GM10847 (cell line): ENCODE results near the gene MRPL58.

ENCODE experiments used
- POLR2A ChIP-seq: IDR thresholded peaks from 2 replicates; pipeline ENCODE4 v1.6.1; 2011; ENCODE audit not compliant: insufficient read length; ENCODE audit errors: extremely low read depth

MRPL58 gene

DNA sequence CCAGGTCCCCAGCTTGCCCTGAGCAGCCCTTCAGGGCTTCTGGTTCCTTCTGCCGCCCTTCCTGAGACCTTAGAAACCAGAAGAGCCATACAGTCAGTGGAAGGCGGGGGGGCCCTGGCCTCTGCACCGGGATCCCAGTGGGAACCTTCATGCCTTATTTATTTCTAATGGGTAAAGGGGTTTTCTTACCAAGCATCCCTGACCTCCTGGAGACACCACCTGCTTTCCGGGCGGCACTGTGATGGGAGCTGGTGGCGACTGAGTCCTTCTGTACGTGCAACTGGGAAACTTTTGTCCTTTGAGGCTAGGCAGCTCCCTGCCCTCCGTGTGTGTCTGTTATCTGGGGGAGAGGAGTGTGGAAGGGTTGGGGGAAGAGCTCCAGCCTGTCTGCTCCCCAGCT lies 7.2 kb upstream of the MRPL58 start:
- TF ChIP-seq POLR2A, result no peak

DNA sequence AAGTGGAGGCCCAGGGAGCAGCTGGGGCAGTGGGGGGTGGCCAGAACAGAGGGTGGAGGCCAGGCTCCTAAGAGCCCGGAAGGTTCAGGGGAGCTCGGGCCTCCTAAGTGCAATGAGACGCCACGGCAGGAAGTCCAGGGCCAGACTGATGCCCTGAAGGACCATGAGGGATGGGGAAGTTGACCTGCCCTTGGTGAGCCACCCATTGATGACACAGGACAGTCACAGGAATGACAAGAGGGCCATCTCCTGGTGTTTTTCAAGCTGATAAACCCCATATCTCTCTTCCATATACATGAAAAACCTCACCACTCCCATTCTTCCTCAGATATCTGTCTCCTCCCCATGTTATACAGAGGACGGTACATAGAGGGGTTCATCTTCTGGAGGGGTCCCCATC lies 5.8 kb upstream of the MRPL58 start:
- TF ChIP-seq POLR2A, result no peak

DNA sequence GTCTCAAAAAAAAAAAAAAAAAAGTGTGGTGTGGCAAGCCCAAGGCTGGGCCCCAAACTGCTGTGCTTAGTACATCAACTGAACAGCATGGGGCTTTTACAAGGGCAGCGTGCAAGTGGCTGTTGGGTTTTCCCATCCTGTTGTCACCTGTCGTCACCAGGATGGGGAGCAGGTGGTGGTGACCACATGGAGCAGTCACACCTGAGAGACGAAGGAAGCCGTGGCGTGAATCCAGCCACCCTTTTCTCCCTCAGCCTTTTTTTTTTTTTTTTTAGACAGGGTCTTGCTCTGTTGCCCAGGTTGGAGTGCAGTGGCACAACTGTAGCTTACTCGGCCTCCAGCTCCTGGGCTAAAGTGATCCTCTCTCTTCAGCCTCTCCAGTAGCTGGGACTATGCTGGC lies 4.1 kb upstream of the MRPL58 start:
- TF ChIP-seq POLR2A, result no peak

DNA sequence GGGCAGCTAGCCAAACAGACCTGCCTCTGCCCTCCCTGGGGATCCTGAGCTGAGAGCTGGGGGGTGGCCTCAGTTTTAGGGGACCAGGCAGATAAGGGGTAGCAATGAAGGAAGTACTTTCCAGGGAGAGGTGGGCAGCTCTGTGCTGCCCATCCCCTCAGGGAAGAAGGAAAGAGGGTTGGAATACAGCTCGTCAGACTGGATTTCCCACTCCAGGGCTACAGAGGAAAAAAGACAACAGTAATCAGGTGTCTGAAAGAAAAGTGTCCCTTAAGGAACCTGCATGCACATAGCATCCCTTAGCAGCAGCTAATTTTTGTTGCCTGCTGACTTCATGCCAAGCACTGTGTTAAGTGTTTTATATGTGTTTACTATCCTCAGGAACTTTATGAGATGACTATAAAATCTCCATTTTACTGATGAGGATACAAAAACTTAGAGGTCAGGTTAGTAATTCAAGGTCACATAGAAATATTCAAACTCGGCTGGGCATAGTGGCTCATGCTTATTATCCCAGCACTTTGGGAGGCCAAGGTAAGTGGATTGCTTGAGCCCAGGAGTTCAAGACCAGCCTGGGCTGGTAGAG lies 3.2 kb upstream of the MRPL58 start:
- TF ChIP-seq POLR2A, result no peak

DNA sequence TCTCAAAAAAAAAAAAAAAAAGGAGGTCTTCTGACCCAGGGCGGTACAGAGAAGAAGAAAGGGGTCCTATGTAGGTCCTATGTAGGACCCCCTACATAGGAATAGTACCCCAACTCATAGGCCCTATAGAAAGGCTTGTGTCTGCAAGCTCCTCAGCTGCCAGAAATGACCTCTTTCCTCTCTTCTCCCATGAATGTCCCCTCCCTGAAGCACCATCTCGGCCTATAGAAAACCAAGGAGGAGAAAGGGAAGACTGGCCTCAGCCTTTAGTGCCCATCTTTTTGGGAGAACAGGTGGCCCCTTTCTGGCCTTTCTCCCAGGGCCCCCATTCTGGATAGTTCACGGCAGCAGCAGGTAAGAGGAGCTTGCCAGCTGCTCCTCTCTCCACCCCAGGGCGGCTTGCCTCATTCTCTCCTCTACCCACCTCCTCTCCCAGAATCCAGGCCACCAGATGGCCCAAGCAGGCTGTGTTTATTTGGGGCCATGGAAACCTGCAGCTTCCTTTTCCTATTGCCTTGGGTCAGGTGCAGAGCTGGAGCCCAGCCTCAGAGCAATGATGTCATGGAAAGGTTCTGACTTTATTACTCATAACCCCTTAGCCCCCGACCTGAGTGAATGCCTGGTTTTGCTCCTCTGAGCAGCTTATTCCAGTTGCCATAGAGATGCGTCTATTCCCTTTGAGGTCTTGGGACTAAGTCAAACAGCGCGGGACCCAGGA lies 1.6 kb upstream of the MRPL58 start:
- no peak for TF ChIP-seq POLR2A

DNA sequence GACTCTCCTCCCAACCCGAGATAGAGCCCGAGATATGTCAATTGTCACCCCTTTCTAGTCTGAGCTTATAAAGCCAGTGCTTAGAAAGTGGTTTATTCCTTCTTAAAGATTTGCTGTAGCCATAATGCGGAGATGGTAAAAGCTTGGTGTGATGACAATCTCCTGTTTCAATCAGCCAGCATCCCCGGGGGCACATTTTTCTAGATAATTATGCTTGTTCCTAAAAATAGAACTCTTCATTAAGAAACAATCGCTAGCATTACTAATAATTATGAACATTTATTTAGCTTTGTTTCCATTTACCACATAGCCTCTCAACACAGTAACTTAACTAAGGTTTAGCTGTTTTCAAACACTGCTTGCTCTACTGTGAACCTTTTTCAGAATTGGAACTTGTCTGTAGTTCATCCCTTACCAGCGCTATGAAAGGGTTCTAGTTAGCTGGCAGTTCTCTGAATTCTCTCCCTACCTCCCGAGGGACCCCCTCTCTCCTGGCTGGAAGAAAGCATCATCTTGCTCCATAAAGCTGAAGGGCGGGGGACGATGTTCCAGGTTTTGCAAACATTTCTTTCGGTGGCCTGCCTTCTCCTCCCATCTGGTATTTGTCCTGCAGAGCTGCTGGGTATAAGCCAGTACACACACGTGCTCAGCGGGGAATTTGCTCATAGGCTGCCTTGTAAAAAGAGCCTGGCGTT lies 922 bp upstream of the MRPL58 start:
- TF ChIP-seq POLR2A, result no peak

DNA sequence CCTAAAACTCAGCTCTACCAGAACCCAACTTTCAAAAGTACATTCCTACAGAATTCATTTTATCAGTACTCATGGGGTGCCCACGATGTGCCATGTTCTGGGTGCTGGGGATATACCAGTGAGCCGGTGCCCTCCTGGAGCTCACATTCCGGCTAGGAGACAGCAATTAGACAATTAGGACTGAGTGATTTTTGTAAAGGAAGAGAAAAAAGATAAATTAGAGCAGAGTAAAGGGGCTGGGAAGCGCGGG lies 449 bp upstream of the MRPL58 start:
- no peak for TF ChIP-seq POLR2A

DNA sequence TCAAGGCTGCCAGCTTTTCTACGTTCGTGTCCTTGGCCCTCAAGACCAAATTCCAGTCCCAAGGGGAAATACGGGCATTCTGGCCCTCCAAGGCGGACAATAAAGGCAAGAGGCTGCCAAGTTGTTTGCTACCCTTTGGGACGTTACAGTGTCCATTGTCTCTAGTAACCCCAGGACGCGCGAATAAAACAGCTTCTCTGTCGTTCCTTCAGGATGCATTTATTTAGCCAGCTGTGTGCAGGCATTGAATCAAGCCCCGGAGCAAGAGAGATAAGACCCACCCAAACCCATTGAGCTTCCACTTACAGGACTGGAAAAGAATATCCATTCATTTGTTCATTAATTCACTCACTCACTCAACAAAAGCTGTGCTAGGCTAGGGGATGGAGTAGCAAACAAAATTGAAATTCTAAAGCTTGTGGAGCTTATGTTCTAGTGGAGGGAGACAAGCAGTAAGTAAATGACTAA lies 656 bp downstream of the MRPL58 start:
- TF ChIP-seq POLR2A, result no peak

DNA sequence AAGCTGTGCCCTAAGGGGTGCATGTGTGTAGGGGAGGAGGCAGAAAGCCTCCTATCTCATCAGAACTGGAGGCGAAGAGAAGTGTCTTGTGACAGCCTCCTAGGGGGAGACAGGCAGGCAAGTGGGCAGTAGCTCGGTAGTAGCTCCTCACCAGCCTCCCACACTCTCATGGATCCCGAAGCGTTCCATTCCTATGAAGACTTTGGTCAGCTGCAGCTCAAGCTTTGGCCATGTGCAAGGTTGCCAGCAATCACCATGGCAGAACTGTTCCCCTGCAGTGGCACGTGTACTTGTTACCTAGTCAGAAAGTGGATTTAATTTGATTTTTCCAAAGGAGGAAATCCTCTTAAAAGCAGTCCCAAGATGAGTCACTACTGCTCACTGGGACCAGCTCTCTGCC lies 6.7 kb downstream of the MRPL58 start:
- TF ChIP-seq POLR2A, result no peak

DNA sequence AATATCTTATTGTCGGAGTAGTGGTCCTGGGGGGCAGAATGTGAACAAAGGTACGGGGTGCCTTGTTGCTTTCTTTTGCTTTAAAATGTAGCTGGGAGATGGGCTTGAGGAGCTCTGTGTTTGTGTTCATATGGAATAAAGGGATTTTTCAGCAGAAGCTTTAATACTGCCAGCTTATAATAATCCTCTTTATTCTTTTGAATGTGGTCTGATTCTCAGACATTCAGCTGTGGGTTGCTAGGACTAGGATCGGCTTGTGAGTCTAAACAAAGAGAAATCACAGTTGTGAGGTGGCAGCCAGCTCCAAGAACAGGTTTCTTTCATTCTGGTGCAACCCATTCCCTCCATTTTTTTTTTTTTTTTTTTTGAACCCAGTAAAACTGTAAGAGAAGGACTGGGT lies 7.2 kb downstream of the MRPL58 start:
- no peak for TF ChIP-seq POLR2A

DNA sequence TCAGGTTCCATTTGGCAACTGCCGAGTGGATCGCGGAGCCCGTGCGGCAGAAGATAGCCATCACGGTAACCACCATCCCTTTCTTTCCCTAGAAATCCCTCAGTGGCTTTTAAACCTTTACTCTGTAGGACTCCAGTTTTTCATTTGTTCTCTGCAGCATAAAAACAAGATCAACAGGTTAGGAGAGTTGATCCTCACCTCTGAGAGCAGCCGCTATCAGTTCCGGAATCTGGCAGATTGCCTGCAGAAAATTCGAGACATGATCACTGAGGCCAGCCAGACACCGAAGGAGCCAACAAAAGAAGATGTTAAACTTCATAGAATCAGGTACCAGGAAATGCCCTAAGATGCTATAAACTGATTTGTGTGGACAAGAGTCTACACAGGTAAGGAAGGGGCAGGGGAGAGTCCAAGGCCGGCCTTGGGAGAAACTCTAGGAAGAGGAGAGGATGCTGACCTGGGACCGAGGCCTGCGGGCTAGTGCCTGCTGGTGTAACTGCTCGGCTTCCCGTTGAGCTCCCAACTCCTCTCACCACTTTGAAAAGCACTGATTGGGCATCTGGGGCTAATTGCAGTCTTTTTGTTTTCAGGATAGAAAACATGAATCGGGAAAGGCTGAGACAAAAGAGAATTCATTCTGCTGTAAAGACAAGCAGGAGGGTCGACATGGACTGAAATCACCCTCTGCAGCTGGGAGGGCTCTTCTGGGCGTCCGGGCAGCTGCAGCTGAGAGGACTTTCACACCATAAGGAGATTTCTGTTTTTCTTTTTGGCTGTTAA lies 8.1 kb downstream of the MRPL58 start:
- TF ChIP-seq POLR2A, result no peak

DNA sequence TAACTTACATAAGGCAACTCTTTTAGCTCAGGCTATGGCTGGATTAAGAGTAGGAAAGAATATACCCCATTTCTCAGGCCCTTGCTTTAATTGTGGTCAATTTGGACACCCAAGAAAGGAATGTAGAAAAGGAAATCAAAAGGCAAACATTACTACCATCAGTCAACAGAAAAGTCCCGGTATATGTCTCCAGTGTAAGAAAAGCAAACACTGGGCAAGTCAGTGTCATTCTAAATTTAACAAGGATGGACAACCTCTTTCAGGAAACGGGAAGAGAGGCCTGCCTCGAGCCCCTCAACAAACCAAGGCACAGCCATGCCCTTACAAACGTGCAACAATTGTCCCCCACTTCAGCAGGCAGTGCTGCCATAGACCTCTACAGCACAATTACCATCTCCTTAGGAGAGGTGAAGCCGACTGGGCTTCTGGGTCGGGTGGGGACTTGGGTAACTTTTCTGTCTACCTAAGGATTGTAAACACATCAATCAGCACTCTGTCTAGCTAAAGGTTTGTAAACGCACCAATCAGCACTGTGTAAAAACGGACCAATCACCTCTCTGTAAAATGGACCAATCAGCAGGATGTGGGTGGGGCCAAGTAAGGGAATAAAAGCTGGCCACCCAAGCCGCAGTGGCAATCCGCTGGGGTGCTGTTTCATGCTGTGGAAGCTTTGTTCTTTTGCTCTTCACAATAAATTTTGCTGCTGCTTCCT lies 12.4 kb downstream of the MRPL58 start:
- TF ChIP-seq POLR2A, result no peak

DNA sequence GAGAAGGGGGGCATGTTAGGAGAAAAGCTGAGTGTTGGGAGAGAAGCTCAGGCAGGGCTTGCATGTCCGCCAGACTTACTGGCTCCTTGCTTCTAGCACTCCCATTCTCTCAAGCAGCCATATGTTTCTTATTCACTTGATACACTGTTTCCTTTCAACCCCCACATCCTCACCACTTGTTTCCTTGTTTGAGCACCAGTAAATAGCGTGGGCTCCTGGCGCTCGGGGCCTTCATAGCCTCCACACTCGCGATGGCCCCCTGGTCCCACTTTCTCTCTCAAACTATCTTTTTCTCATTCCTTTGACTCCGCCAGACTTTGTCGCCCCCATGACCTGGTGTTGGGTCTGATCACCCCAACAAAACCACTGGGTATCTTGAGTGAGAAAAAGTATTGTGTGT lies 17.7 kb downstream of the MRPL58 start:
- no peak for TF ChIP-seq POLR2A

DNA sequence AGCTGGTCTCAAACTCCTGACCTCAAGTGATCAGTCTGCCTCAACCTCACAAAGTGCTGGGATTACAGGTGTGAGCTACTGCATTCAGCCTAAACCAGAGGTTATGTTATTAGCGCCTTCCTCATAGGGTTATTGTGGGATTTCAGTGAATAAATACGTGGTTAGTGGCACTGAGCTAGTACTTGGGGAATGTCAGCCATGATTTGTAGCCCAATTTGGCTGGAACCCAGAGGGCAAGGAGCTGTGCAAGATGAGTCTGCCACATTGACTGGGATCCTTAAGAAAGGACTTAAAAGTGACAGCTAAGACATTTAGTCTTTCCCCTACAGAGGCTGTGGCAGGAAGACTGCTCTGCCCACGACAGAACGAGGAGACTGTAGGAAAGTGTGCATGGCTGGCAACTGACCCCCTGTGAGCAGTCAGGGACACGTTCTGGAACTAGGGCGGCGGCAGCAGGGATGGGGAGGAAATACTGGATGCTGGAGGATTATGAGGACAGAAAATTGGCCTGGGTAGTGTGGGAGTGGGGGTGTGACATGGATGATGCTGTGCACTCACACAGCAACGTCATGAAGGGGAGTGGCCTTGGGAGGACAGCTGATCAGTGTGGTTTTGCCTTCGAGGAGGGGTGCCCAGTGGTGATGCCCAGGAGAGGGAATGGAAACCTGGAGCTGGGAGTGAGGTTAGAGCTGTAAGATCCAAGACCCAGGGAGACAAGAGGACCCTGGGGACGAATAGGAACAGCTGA lies 19.7 kb downstream of the MRPL58 start:
- TF ChIP-seq POLR2A, result no peak
